ENCODE measurements around the gene TUT7. TPM values are rescaled to one million over a fixed set of nuclear protein-coding genes. Genes with fewer than 3 reads are reported as not detected.

The TUT7 gene
- total and polyA plus RNA-seq, 2 of the 4 experiments (the other 2 are of a cell fraction): 13.3 to 33.3 TPM

- Histone ChIP-seq H3K4me2 (ENCODE audit: low read depth, low read length) (no peak overlapping the region), H3K18ac (ENCODE audit: low read depth, low read length) (no peak overlapping the region), H3K9me1 (ENCODE audit: insufficient read depth, low read length) (0 out of 2 replicates have a peak, but pooled peaks cover 2% of the 10 kb centered on the region), H3K9me3 (ENCODE audit: control insufficient read depth, insufficient read depth, low read length) (no peaks in the 10 kb centered on the region), H3K9ac (ENCODE audit: low read depth, low read length) (no peak overlapping the region), H3K56ac (ENCODE audit: extremely low read depth, insufficient read depth, low read length) (no peak overlapping the region), H2BK5ac (ENCODE audit: low read depth, low read length, poor library complexity, severe bottlenecking) (no peak overlapping the region), H4K20me1 (ENCODE audit: insufficient read depth, low read length) (no peaks in the 10 kb centered on the region), H4K91ac (ENCODE audit: insufficient read depth, low read depth, low read length) (no peak overlapping the region), H3K14ac (replicated peaks; ENCODE audit: low read depth, low read length) (no peak overlapping the region), H2AK9ac (replicated peaks; ENCODE audit: low read depth, low read length, poor library complexity) (no peak overlapping the region), H3K27me3 (ENCODE audit: control insufficient read depth, insufficient read depth, low read length) (no peaks in the 10 kb centered on the region), H3K4me1 (ENCODE audit: control insufficient read depth, insufficient read depth, low read length) (peaks cover 10% of the 10 kb centered on the region), H4K8ac (ENCODE audit: low read depth in 2 of 2, low read length in 2 of 2) (no peak overlapping the region), H3K4me3 (ENCODE audit: insufficient read depth, low read depth, low read length) (no peak overlapping the region), H3K23ac (ENCODE audit: low read depth, low read length) (no peak overlapping the region; the same call in 1 of the 2 replicates), H4K5ac (ENCODE audit: low read depth, low read length) (no peak overlapping the region), H3K4ac (ENCODE audit: low read depth, low read length) (no peak overlapping the region), H2BK15ac (ENCODE audit: low read depth, low read length) (no peak overlapping the region), H2BK20ac (ENCODE audit: low read depth, low read length) (no peak overlapping the region), H2AFZ (replicated peaks; ENCODE audit: low read length, poor library complexity) (no peak overlapping the region), H2AK5ac (ENCODE audit: low read depth, low read length) (no peak overlapping the region), H2BK120ac (ENCODE audit: low read depth, low read length) (no peak overlapping the region), H3K79me1 (ENCODE audit: low read depth in 1 of 2, low read length in 2 of 2) (peaks cover 12 to 13% of the 10 kb centered on the region in 2 experiments), H3K36me3 (ENCODE audit: control insufficient read depth, insufficient read depth, low read length) (peaks cover 22% of the 10 kb centered on the region), H3K27ac (ENCODE audit: insufficient read depth, low read length) (no peak overlapping the region)
- in situ Hi-C loops (cut with MboI; ENCODE audit: low sequenced_read_pairs) (no loop called here), dilution Hi-C loops (cut with HindIII; ENCODE audit: low sequenced_read_pairs, unreplicated experiment) (no loop called here), intact Hi-C loops (cut with micrococcal nuclease) (no loop called here)
- no peak for ATAC-seq (ENCODE audit: low read depth)
- TF ChIP-seq RFX5 (IDR thresholded peaks at IDR 0.05; ENCODE audit: low read depth, low read length) (no peak), MAZ (IDR thresholded peaks at IDR 0.05; ENCODE audit: borderline replicate concordance, low read depth, low read length) (no peak), POLR2A (IDR thresholded peaks at IDR 0.05; ENCODE audit: low read depth, low read length) (no peak), RAD21 (IDR thresholded peaks at IDR 0.05; ENCODE audit: low read length) (no peak), SMC3 (IDR thresholded peaks at IDR 0.05; ENCODE audit: low read depth, low read length) (no peak), RCOR1 (IDR thresholded peaks at IDR 0.05; ENCODE audit: insufficient replicate concordance, low read length) (no peak), BHLHE40 (IDR thresholded peaks at IDR 0.05; ENCODE audit: low read depth, low read length) (no peak), MXI1 (IDR thresholded peaks at IDR 0.05; ENCODE audit: borderline replicate concordance, low read depth, low read length) (no peak), NFE2L2 (IDR thresholded peaks at IDR 0.05; ENCODE audit: low read depth, low read length) (no peak), CHD1 (IDR thresholded peaks at IDR 0.05; ENCODE audit: low read depth, low read length) (no peak)
- TF ChIP-seq, protein P1, sequence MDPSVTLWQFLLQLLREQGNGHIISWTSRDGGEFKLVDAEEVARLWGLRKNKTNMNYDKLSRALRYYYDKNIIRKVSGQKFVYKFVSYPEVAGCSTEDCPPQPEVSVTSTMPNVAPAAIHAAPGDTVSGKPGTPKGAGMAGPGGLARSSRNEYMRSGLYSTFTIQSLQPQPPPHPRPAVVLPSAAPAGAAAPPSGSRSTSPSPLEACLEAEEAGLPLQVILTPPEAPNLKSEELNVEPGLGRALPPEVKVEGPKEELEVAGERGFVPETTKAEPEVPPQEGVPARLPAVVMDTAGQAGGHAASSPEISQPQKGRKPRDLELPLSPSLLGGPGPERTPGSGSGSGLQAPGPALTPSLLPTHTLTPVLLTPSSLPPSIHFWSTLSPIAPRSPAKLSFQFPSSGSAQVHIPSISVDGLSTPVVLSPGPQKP (IDR thresholded peaks at IDR 0.05; ENCODE audit: borderline replicate concordance, low read depth, low read length): no peak
- CTCF ChIA-PET: no interaction called here
- BruUV-seq (replicated peaks): no TSS peak
- no CpG with 5 or more reads among the region's 4 CpGs for WGBS, 2 experiments (ENCODE audit: extremely low coverage in 2 of 2, insufficient read length in 1 of 2)
- DNase-seq: no peak
- POLR2A ChIA-PET (ENCODE audit: unreplicated experiment): no interaction called here
Measured at GRCh38 chr9:86328156-86328555, 26.1 kb downstream of the TUT7 start.
